Epithelial cell of umbilical artery (primary cell): ENCODE data around the gene GNB2. TPM values are rescaled to one million over a fixed set of nuclear protein-coding genes. Genes with fewer than 3 reads are reported as not detected.

Experiments
- total RNA-seq: library from RNA; depleted of rRNA; stranded (reverse); fragments of >200 nt; gene quantifications from 2 replicates; pipeline ENCODE4 v1.2.3, GENCODE V29; 2014

GNB2 gene
- 72.9 and 88.0 TPM in 2 replicates for total RNA-seq

DNA sequence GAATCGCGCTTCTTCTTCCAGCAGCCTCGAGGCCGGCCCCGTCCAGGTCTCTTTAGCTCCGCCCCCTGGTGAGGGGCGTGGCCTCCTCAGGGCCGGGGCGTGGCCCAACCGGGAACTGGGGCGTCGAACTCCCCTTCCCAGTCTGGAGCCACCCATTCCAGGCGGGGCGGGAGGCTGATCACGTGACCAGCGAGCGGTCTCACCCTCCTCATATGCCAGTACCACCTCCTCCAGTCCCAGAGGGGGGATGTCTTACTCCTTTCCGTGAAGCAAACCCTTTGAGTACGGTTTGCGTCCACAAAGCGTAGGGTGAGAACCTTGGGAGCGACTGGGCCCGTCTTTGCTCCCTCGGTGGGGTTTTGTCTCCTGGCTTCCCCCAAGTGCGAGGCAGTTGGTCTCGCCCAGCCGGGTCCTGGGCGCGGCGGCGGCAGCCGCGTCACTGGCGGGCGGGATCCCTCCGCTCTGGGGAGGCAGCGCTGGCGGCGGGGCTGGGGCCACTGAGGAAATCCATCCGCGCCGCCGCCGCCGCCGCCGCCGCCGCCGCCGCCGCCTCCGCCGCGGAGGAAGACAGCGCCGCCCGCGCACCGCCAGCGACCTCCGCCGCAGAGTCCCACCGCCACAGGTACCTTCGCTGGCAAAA, at the start of gene GNB2:
Gene GNB2, plus strand, starts transcription at position 439 of the 640 bp plus-strand sequence. CDS start 2,526 bp downstream, outside the sequence.

DNA sequence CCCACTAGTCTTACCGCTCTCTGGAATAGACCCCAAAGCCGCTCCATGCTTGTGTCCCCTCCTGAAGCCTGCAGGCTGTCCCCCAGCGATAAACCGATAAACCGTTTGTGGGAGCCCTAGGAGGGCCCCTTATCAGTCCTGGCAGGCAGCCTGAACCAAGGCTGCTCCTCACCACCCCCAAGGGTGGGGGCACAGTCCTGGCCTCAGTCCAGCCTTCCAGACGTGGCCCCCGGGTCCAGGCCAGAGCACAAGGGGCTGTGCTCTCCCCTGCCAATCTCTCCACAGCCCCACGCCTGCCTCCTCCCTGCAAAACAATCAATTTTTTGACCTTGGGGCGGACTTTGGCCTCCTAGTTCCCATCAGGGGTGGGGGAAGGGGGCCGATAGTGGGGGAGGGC, 32.1 kb upstream of the GNB2 start, which contains the start of gene TFR2:
Gene TFR2, minus strand, starts transcription at position 90 of the 397 bp plus-strand sequence. Its CDS starts 43 bp downstream, at position 47.

DNA sequence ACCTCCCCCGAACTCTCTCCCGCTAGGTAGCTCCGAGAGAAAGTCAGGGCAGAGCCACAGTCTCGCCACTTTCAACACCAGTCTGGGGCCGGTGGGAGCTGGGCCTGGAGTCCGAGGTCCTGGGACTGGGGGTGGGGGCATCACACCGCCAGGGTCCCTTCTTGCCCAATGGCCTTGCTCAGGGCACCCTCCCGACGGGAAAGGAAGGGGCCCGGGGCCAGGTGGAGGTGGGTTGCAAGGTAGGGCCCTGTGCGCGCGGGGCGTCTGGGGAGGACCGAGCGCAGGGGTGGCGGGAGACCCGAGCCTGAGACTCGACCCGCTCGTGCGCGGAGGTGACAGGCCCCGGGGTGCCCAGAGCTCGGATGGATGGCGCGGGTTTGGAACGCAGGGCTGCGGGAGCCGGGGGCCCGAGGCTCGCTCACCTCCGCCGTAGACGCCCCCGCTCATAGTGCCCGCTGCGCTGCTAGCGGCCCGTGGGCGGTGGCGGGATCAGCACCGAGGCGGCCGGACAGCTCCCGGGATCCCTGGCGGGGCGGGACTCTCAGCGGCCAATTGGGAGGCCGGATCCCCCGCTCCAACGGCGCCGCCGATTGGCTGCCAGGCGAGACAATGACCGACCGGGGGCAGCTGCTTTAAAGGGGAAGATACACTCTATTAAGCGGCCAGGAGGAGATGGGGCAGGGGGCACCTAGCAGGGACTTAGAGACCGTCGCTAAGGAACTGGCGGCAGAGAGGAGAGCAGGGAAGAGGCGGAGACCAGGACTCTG, 17.4 kb upstream of the GNB2 start, which contains the start of gene ACTL6B:
Gene ACTL6B, minus strand, starts transcription at position 541 of the 767 bp plus-strand sequence. Its CDS starts 94 bp downstream, at position 447.

DNA sequence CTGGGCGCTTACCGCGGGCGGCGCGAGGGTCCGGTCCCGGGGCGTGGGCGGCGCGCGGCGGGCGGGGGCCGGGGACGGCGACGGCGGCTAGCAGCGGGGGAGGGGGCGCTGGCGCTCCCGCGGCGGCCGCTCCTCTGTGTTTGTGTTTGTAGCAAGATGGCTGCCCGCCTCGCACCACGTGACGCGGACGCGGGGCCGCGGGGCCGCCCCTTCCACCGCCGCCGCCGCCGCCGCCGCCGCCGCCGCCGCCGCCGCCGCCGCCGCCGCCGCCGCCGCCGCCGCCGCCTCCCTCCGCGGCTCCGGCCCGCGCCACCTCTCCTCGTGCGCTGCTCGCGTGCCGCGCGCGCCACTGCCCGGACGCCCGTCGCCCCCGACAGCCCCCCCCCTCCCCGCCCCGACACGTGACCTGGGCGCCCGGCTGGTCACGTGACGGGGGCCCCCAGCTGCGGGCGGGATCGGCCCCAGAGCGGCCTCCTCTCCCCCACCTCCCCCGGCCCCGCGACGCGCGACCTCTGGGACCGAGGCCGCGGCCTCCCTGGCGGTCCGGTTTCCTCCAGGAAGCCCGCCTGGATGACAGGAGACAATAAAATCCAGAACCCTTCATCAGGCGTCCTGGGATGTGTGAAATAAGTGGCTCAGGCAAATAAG, 20.7 kb downstream of the GNB2 start, which contains the start of gene GIGYF1:
Gene GIGYF1, minus strand, starts transcription at position 153 of the 648 bp plus-strand sequence. CDS start 6,012 bp downstream, outside the sequence.

DNA sequence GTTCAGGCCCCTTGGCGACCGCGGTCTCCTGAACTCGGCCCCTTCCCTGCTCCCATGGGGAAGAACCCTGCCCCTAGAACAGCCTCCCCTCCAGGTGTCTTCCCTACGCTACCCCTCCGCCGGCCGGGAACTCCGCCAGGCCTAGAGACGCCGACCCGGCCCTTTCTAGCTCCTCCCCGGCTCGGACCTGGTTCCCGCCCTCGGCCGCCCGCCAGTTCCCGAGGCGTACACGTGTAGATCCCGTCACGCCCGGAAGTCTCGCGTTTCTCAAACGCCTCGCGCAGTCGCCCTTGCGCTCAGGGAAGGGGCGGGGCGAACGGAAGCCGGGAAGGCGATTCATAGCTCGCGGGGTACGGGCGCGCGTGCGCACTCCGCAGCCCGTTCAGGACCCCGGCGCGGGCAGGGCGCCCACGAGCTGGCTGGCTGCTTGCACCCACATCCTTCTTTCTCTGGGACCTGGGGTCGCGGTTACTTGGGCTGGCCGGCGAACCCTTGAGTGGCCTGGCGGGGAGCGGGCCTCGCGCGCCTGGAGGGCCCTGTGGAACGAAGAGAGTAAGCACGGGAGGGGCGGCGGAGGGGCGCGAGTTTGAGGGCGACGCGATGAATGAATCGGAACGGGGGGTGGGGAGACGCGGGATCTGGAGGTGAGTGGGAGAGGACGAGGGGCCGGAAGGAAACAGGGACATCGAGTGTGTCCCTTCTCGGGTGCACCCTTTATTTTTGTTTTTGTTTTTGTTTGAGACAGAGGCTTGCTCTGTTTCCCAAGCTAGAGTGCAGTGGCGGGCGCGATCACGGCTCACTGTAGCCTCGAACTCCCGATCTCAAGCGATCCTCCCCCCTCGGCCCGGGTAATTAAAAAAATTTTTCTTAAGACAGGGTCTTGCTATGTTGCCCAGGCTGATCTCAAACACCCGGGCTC, 32.5 kb downstream of the GNB2 start, which contains the start of gene POP7:
Gene POP7, plus strand, starts transcription at position 369 of the 919 bp plus-strand sequence. CDS start 710 bp downstream, outside the sequence.

DNA sequence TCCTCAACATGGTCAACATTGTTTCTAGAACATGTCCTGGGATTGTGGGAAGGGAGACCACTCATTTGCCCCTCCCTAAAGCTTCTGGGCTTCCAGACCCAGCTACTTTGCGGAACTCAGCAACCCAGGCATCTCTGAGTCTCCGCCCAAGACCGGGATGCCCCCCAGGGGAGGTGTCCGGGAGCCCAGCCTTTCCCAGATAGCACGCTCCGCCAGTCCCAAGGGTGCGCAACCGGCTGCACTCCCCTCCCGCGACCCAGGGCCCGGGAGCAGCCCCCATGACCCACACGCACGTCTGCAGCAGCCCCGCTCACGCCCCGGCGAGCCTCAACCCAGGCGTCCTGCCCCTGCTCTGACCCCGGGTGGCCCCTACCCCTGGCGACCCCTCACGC, 46.7 kb downstream of the GNB2 start, which contains the start of gene EPO:
Gene EPO, plus strand, starts transcription at position 190 of the 392 bp plus-strand sequence. CDS start 513 bp downstream, outside the sequence.

Other genes starting within 250 kb of the GNB2 start
- 0.32 and 0.76 TPM in 2 replicates for gene ZCWPW1, start 245.0 kb upstream of the GNB2 start, total RNA-seq
- gene MEPCE, start 243.9 kb upstream of the GNB2 start, total RNA-seq: 26.6 and 32.1 TPM in 2 replicates
- 23.4 and 33.0 TPM in 2 replicates for gene PPP1R35, start 237.2 kb upstream of the GNB2 start, total RNA-seq
- 0.30 and 0.32 TPM in 2 replicates for gene SPACDR, start 209.5 kb upstream of the GNB2 start, total RNA-seq
- 17.3 and 17.5 TPM in 2 replicates for gene TSC22D4, start 194.5 kb upstream of the GNB2 start, total RNA-seq
- gene NYAP1, start 189.8 kb upstream of the GNB2 start, total RNA-seq: 0.65 and 2.6 TPM in 2 replicates
- gene AGFG2, start 134.5 kb upstream of the GNB2 start, total RNA-seq: 6.2 and 11.7 TPM in 2 replicates
- gene SAP25, start 99.8 kb upstream of the GNB2 start, total RNA-seq: not detected in 2 replicates
- gene LRCH4, start 87.6 kb upstream of the GNB2 start, total RNA-seq: 9.3 and 13.3 TPM in 2 replicates
- gene FBXO24, start 87.4 kb upstream of the GNB2 start, total RNA-seq: under 0.01 and 0.15 TPM in 2 replicates
- 0.32 and 0.61 TPM in 2 replicates for gene PCOLCE, start 71.4 kb upstream of the GNB2 start, total RNA-seq
- 2.3 and 4.7 TPM in 2 replicates for gene MOSPD3, start 61.2 kb upstream of the GNB2 start, total RNA-seq
- 0.46 TPM in 1 of 2 replicates, not detected in the other for gene TFR2, start 32.2 kb upstream of the GNB2 start, total RNA-seq
- not detected in 2 replicates for gene ACTL6B, start 17.3 kb upstream of the GNB2 start, total RNA-seq
- 9.1 and 13.8 TPM in 2 replicates for gene GIGYF1, start 20.5 kb downstream of the GNB2 start, total RNA-seq
- 43.6 and 67.2 TPM in 2 replicates for gene POP7, start 32.4 kb downstream of the GNB2 start, total RNA-seq
- gene EPO, start 46.7 kb downstream of the GNB2 start, total RNA-seq: not detected in 2 replicates
- not detected in 2 replicates for gene ZAN, start 59.9 kb downstream of the GNB2 start, total RNA-seq
- 90.3 and 102 TPM in 2 replicates for gene EPHB4, start 153.8 kb downstream of the GNB2 start, total RNA-seq
- 17.2 TPM in 2 replicates for gene SLC12A9, start 179.0 kb downstream of the GNB2 start, total RNA-seq
- gene TRIP6, start 193.6 kb downstream of the GNB2 start, total RNA-seq: 42.9 and 49.5 TPM in 2 replicates
- 43.6 and 43.9 TPM in 2 replicates for gene SRRT, start 201.4 kb downstream of the GNB2 start, total RNA-seq
- 2.9 and 5.2 TPM in 2 replicates for gene UFSP1, start 216.0 kb downstream of the GNB2 start, total RNA-seq
- gene ACHE, start 222.1 kb downstream of the GNB2 start, total RNA-seq: under 0.01 and 0.15 TPM in 2 replicates